Smooth muscle cell (in vitro differentiated cells): ENCODE results near the gene BORCS5. TPM values are rescaled to one million over a fixed set of nuclear protein-coding genes. Genes with fewer than 3 reads are reported as not detected.

Source experiments
- DNase-seq: peaks from one replicate; lab custom pipeline; 2025; ENCODE audit not compliant: unreplicated experiment; lab: John Stamatoyannopoulos, UW
- H2AFZ ChIP-seq: fragments of 200-600 bp; sonication (generic); 2 replicates; pipeline ENCODE4 v1.6.0; 2016; ENCODE audit warnings: antibody characterized with exemption, low read depth, mild to moderate bottlenecking
- H3F3A ChIP-seq: fragments of 200-600 bp; sonication (generic); 2 replicates; pipeline ENCODE4 v1.6.0; 2017; ENCODE audit warnings: antibody characterized with exemption, low read depth
- H3K27ac ChIP-seq: fragments of 200-600 bp; sonication (generic); 2 replicates; pipeline ENCODE4 v1.5.1; 2016; ENCODE audit warnings: low read depth, mild to moderate bottlenecking
- H3K27me3 ChIP-seq: fragments of 200-600 bp; sonication (generic); 2 replicates; pipeline ENCODE4 v1.6.1; 2016; ENCODE audit warnings: low read depth, mild to moderate bottlenecking
- H3K36me3 ChIP-seq: fragments of 200-600 bp; sonication (generic); 2 replicates; pipeline ENCODE4 v1.5.1; 2016; ENCODE audit warnings: low read depth
- H3K4me1 ChIP-seq: fragments of 200-600 bp; sonication (generic); 2 replicates; pipeline ENCODE4 v1.5.1; 2016; ENCODE audit warnings: low read depth
- H3K4me2 ChIP-seq: fragments of 200-600 bp; sonication (generic); 2 replicates; pipeline ENCODE4 v1.6.0; 2016; ENCODE audit warnings: mild to moderate bottlenecking
- H3K4me3 ChIP-seq: fragments of 200-600 bp; sonication (generic); 2 replicates; pipeline ENCODE4 v1.5.1; 2016; ENCODE audit warnings: mild to moderate bottlenecking
- H3K79me2 ChIP-seq: fragments of 200-600 bp; sonication (generic); 2 replicates; pipeline ENCODE4 v1.6.0; 2016; ENCODE audit warnings: low read depth, mild to moderate bottlenecking
- H3K9ac ChIP-seq: fragments of 200-600 bp; sonication (generic); 2 replicates; pipeline ENCODE4 v1.6.0; 2016; ENCODE audit warnings: low read depth
- H3K9me3 ChIP-seq: fragments of 200-600 bp; sonication (generic); replicated peaks from 2 replicates; pipeline ENCODE4 v1.5.1; 2016; ENCODE audit warnings: low read depth
- H4K20me1 ChIP-seq: fragments of 200-600 bp; sonication (generic); 2 replicates; pipeline ENCODE4 v1.6.0; 2016; ENCODE audit warnings: low read depth
- WGBS: methylation state at CpG from one replicate; pipeline ENCODE4 v1.1.7; 2016; ENCODE audit warnings: low lambda C conversion rate; 5-methylcytosine and 5-hydroxymethylcytosine counted together
- polyA plus RNA-seq: library from polyadenylated mRNA; unstranded; fragments of >200 nt; fragmentation: Nextera tagmentation; extraction: Ambion mirVana; gene quantifications from 2 replicates; pipeline ENCODE4 v1.2.1, GENCODE V29; 2016
- total RNA-seq: library from RNA; depleted of rRNA; stranded (reverse); fragments of >200 nt; gene quantifications from 2 replicates; pipeline ENCODE4 v1.2.3, GENCODE V29; 2014
- TF ChIP-seq, protein P1 (sequence below): fragments of 200-600 bp; sonication (generic); IDR thresholded peaks from 2 replicates; pipeline ENCODE4 v1.5.1; 2017; ENCODE audit warnings: borderline replicate concordance, mild to moderate bottlenecking, antibody characterized with exemption; ENCODE audit not compliant: insufficient read depth, poor library complexity, severe bottlenecking

Gene BORCS5
- total and polyA plus RNA-seq, 2 experiments from 2014 or later, result 11.2 to 11.7 TPM

- TF ChIP-seq, protein P1, sequence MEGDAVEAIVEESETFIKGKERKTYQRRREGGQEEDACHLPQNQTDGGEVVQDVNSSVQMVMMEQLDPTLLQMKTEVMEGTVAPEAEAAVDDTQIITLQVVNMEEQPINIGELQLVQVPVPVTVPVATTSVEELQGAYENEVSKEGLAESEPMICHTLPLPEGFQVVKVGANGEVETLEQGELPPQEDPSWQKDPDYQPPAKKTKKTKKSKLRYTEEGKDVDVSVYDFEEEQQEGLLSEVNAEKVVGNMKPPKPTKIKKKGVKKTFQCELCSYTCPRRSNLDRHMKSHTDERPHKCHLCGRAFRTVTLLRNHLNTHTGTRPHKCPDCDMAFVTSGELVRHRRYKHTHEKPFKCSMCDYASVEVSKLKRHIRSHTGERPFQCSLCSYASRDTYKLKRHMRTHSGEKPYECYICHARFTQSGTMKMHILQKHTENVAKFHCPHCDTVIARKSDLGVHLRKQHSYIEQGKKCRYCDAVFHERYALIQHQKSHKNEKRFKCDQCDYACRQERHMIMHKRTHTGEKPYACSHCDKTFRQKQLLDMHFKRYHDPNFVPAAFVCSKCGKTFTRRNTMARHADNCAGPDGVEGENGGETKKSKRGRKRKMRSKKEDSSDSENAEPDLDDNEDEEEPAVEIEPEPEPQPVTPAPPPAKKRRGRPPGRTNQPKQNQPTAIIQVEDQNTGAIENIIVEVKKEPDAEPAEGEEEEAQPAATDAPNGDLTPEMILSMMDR, result no peak
- H3K79me2 ChIP-seq, result no peaks in the 10 kb centered on the region
- no peak overlapping the region for H3K4me3 ChIP-seq
- no peaks in the 10 kb centered on the region for H3K36me3 ChIP-seq
- H3F3A ChIP-seq, result no peaks in the 10 kb centered on the region
- H3K27ac ChIP-seq, result no peak overlapping the region
- DNase-seq, result no peak
- H3K9ac ChIP-seq, result no peak overlapping the region
- no peaks in the 10 kb centered on the region for H3K9me3 ChIP-seq
- no peak overlapping the region for H2AFZ ChIP-seq
- H3K4me1 ChIP-seq, result no peaks in the 10 kb centered on the region
- peaks cover 2% of the 10 kb centered on the region for H4K20me1 ChIP-seq
- WGBS, result 92% methylated on average over 5 of the region's 5 CpGs
- no peaks in the 10 kb centered on the region for H3K27me3 ChIP-seq
- H3K4me2 ChIP-seq, result no peak overlapping the region
These were observed 8.5 kb downstream of the BORCS5 start for GRCh38 chr12:12365446-12365802.

DNA sequence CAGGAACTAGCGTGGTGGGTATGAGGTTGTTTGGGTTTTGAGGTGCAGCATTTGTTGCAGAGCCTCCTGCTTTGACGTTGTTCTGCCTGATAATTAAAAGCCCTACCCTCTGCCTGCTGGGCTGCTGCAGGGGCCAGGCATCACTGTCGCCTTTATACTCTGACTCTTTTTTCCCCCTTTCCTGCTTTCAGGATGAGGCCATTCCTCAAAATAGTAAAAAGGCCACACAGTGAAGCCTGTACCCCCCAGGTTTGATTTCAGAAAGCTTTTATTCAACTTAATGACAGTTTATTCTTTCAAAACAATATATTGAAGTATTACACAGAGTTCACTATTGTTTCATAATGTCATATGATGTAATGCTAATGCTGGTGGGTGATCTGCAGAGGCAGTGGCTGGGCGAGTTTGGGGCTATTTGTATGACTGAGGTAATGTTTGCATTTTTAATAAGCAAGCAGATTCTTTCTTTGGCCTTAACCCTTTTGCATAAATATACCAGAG lies 9.1 kb downstream of the BORCS5 start:
- no peak overlapping the region for H3K27ac ChIP-seq
- WGBS, result 76% methylated on average over 4 of the region's 4 CpGs

GRCh38 chr12:12366701-12367481 lies 10.0 kb downstream of the BORCS5 start:
- Histone ChIP-seq H3K27me3 (no peaks in the 10 kb centered on the region), H3K36me3 (no peaks in the 10 kb centered on the region), H3K27ac (no peak overlapping the region), H3K4me3 (no peak overlapping the region), H3K4me1 (no peaks in the 10 kb centered on the region), H3K9ac (no peak overlapping the region), H2AFZ (no peak overlapping the region), H4K20me1 (peaks cover 3% of the 10 kb centered on the region), H3K79me2 (no peaks in the 10 kb centered on the region), H3K9me3 (no peaks in the 10 kb centered on the region), H3F3A (no peaks in the 10 kb centered on the region), H3K4me2 (no peak overlapping the region)
- no peak for DNase-seq
- TF ChIP-seq, protein P1, result no peak
- 98% methylated on average over 4 of the region's 4 CpGs for WGBS

More for the DNA sequence above, 9.1 kb downstream of the BORCS5 start:
- H3K4me2 ChIP-seq, result no peak overlapping the region
- H3K79me2 ChIP-seq, result no peaks in the 10 kb centered on the region
- H3K9ac ChIP-seq, result no peak overlapping the region
- no peaks in the 10 kb centered on the region for H3K9me3 ChIP-seq
- no peaks in the 10 kb centered on the region for H3K27me3 ChIP-seq
- H4K20me1 ChIP-seq, result peaks cover 2% of the 10 kb centered on the region
- H3K36me3 ChIP-seq, result no peaks in the 10 kb centered on the region
- no peak for DNase-seq
- no peak overlapping the region for H3K4me3 ChIP-seq
- no peaks in the 10 kb centered on the region for H3K4me1 ChIP-seq
- TF ChIP-seq, protein P1, result no peak
- no peak overlapping the region for H2AFZ ChIP-seq
- no peaks in the 10 kb centered on the region for H3F3A ChIP-seq
